GM23338 (cell line): ENCODE measurements around the gene ADORA2A.

Experiments used
- EZH2 ChIP-seq: fragments of 200-600 bp; sonication (generic); IDR thresholded peaks from one replicate; pipeline ENCODE4 v1.8.0; 2017; ENCODE audit warnings: antibody characterized with exemption, mild to moderate bottlenecking, low read depth; ENCODE audit not compliant: unreplicated experiment
- EZH2phosphoT487 ChIP-seq: fragments of 200-600 bp; sonication (generic); IDR thresholded peaks from one replicate; pipeline ENCODE4 v1.8.1; 2018; ENCODE audit warnings: antibody characterized with exemption; ENCODE audit not compliant: unreplicated experiment
- JUNB ChIP-seq: IDR thresholded peaks from one replicate; pipeline ENCODE4 v1.6.1; 2016; ENCODE audit warnings: antibody characterized with exemption; ENCODE audit not compliant: unreplicated experiment
- NANOG ChIP-seq: IDR thresholded peaks from 2 replicates; pipeline ENCODE4 v1.6.1; 2016; ENCODE audit warnings: antibody characterized with exemption, borderline replicate concordance
- POLR2AphosphoS5 ChIP-seq: IDR thresholded peaks from 2 replicates; pipeline ENCODE4 v1.6.1; 2016; ENCODE audit warnings: antibody characterized with exemption, low read depth
- STAT1 ChIP-seq: IDR thresholded peaks from one replicate; pipeline ENCODE4 v1.6.1; 2016; ENCODE audit warnings: antibody characterized with exemption; ENCODE audit not compliant: unreplicated experiment
- ZNF114 ChIP-seq: fragments of 250-450 bp; sonication (Bioruptor Pico); IDR thresholded peaks from 2 replicates; pipeline ENCODE4 v1.5.0; 2020; ENCODE audit warnings: mild to moderate bottlenecking, moderate library complexity
- TF ChIP-seq, protein P1 (sequence below), 2 experiments: fragments of 200-600 bp in 1 of 2; sonication (generic) in 1 of 2; conservative IDR thresholded peaks; 2 replicates each; pipeline versions ENCODE4 v1.5.1 to v1.6.1; 2016 to 2017; ENCODE audit warnings: antibody characterized with exemption in 2 of 2, low read depth in 2 of 2, mild to moderate bottlenecking in 2 of 2, moderate library complexity in 1 of 2
- TF ChIP-seq, protein P2 (sequence below): IDR thresholded peaks from one replicate; pipeline ENCODE4 v1.6.1; 2018; ENCODE audit warnings: antibody characterized with exemption; ENCODE audit not compliant: unreplicated experiment
- TF ChIP-seq, protein P3 (sequence below): IDR thresholded peaks from 2 replicates; pipeline ENCODE4 v1.6.1; 2016; ENCODE audit warnings: antibody characterized with exemption

DNA sequence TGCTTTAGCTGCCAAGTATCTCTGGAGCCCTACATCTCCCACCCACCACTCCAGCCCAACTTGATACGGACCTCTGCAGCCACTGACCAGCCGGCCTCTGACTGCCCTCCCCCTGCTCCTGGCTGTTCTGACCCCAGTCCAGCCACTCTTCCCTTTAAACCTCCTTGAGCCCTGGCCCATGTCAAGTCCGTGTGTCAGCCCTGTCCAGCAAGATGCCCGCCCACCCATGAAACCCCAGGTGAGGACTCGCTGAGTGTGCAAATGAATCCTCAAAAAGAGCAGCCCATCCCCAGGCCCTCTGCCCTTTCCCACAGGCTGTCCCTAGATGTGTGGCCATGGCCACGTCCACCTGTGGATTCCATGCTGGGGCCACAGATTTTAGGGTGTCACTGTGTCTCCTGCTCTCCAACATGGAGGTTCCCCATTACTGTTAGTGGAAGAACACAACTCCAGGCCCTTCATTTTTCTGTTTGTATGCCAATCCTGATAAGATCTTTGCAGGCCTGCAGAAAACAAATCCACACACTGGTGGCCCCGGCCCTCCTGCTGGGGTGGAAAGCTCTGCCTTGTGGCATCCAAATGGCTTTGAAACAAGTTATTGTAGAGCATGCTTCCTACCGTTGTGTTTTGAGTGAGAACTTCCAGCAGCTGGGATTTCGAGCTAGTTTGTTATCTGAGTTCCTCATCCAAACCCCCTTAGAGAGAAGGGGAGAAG, 22.7 kb upstream of the ADORA2A start:
- TF ChIP-seq, protein P1, sequence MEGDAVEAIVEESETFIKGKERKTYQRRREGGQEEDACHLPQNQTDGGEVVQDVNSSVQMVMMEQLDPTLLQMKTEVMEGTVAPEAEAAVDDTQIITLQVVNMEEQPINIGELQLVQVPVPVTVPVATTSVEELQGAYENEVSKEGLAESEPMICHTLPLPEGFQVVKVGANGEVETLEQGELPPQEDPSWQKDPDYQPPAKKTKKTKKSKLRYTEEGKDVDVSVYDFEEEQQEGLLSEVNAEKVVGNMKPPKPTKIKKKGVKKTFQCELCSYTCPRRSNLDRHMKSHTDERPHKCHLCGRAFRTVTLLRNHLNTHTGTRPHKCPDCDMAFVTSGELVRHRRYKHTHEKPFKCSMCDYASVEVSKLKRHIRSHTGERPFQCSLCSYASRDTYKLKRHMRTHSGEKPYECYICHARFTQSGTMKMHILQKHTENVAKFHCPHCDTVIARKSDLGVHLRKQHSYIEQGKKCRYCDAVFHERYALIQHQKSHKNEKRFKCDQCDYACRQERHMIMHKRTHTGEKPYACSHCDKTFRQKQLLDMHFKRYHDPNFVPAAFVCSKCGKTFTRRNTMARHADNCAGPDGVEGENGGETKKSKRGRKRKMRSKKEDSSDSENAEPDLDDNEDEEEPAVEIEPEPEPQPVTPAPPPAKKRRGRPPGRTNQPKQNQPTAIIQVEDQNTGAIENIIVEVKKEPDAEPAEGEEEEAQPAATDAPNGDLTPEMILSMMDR (conservative IDR thresholded peaks at IDR 0.05; ENCODE audit: low read depth in 2 of 2) = no peak
- TF ChIP-seq POLR2AphosphoS5 (no peak), EZH2 (no peak), EZH2phosphoT487 (no peak), NANOG (no peak), JUNB (no peak), STAT1 (no peak), ZNF114 (CRISPR knock-in tag) (no peak)
- TF ChIP-seq, protein P2, sequence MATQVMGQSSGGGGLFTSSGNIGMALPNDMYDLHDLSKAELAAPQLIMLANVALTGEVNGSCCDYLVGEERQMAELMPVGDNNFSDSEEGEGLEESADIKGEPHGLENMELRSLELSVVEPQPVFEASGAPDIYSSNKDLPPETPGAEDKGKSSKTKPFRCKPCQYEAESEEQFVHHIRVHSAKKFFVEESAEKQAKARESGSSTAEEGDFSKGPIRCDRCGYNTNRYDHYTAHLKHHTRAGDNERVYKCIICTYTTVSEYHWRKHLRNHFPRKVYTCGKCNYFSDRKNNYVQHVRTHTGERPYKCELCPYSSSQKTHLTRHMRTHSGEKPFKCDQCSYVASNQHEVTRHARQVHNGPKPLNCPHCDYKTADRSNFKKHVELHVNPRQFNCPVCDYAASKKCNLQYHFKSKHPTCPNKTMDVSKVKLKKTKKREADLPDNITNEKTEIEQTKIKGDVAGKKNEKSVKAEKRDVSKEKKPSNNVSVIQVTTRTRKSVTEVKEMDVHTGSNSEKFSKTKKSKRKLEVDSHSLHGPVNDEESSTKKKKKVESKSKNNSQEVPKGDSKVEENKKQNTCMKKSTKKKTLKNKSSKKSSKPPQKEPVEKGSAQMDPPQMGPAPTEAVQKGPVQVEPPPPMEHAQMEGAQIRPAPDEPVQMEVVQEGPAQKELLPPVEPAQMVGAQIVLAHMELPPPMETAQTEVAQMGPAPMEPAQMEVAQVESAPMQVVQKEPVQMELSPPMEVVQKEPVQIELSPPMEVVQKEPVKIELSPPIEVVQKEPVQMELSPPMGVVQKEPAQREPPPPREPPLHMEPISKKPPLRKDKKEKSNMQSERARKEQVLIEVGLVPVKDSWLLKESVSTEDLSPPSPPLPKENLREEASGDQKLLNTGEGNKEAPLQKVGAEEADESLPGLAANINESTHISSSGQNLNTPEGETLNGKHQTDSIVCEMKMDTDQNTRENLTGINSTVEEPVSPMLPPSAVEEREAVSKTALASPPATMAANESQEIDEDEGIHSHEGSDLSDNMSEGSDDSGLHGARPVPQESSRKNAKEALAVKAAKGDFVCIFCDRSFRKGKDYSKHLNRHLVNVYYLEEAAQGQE = no peak
- TF ChIP-seq, protein P3, sequence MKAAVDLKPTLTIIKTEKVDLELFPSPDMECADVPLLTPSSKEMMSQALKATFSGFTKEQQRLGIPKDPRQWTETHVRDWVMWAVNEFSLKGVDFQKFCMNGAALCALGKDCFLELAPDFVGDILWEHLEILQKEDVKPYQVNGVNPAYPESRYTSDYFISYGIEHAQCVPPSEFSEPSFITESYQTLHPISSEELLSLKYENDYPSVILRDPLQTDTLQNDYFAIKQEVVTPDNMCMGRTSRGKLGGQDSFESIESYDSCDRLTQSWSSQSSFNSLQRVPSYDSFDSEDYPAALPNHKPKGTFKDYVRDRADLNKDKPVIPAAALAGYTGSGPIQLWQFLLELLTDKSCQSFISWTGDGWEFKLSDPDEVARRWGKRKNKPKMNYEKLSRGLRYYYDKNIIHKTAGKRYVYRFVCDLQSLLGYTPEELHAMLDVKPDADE = no peak
